Mucosa of descending colon (tissue), 3 donors: Measurements from ENCODE around the gene TMEM117. TPM values are rescaled to one million over a fixed set of nuclear protein-coding genes. Genes with fewer than 3 reads are reported as not detected.

Source experiments
- ATAC-seq: fragments of 200-7000 bp; cut with Tn5 transposase; one replicate; pipeline ENCODE4 v1.9.1; 2020; ENCODE audit warnings: mild to moderate bottlenecking, moderate library complexity
- DNase-seq, 3 donors: peaks; one replicate each; pipeline ENCODE4 v3.0.0-alpha.2; 2020
- H3K36me3 ChIP-seq: fragments of 200-600 bp; one replicate; pipeline ENCODE4 v1.8.0; 2021; ENCODE audit warnings: low read depth, mild to moderate bottlenecking
- H3K4me1 ChIP-seq: fragments of 200-600 bp; one replicate; pipeline ENCODE4 v1.8.0; 2021; ENCODE audit warnings: low read depth, mild to moderate bottlenecking
- H3K4me3 ChIP-seq: fragments of 200-600 bp; one replicate; pipeline ENCODE4 v1.8.0; 2021; ENCODE audit warnings: mild to moderate bottlenecking
- H3K9me3 ChIP-seq: fragments of 200-600 bp; one replicate; pipeline ENCODE4 v1.8.0; 2021; ENCODE audit warnings: mild to moderate bottlenecking
- intact Hi-C, 2 donors: fragments of 100-400 bp; cut with DNase I in 1 of 2; cut with micrococcal nuclease in 1 of 2; formaldehyde crosslinking; loops; one replicate each; pipeline versions ENCODE4 v1.11.0 to v1.11.1; 2022; cut with DNase I, micrococcal nuclease
- total RNA-seq, 3 donors: library from RNA; stranded (reverse); fragmentation: NEBNext Ultra II Directional in 2 of 3; extraction: Animal tissue kit (Norgen Biotek cat#: 25700) in 2 of 3; gene quantifications; one replicate each; pipeline versions ENCODE4 v1.2.1 to v1.2.4, GENCODE V29; 2021 to 2023
- TF ChIP-seq, protein P1 (sequence below): fragments of 200-600 bp; IDR thresholded peaks from one replicate; pipeline ENCODE4 v1.8.0; 2022; ENCODE audit warnings: antibody characterized with exemption, mild to moderate bottlenecking
- donor health status: DM: no; HTN: no; CAD: no; lungs with moderate emphysema.
- donor health status: DM: no; HTN: no; CAD: no.
- donor health status: DM: no; HTN: yes; CAD: no.

The TMEM117 gene
- total RNA-seq, 3 donors from 2014 or later = 10.1 to 15.2 (median 12.3) TPM

DNA sequence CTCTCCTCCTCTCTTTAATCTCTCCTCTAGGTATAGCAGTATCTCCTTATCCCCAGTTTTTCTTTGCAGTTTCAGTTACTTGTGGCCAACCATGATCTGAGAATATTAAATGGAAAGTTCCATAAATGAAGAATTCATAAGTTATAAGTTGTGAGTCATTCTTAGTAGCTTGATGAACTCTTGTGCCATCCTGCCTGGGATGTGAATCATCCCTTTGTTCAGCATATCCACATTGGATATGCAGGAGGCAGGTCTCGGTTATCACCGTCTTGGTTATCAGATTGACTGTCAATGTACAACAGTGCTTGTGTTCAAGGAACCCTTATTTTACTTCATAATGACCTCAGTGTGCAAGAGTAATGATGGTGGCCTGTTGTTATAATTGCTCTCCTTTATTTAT lies 134.0 kb downstream of the TMEM117 start:
- no peak for ATAC-seq
- TF ChIP-seq, protein P1, sequence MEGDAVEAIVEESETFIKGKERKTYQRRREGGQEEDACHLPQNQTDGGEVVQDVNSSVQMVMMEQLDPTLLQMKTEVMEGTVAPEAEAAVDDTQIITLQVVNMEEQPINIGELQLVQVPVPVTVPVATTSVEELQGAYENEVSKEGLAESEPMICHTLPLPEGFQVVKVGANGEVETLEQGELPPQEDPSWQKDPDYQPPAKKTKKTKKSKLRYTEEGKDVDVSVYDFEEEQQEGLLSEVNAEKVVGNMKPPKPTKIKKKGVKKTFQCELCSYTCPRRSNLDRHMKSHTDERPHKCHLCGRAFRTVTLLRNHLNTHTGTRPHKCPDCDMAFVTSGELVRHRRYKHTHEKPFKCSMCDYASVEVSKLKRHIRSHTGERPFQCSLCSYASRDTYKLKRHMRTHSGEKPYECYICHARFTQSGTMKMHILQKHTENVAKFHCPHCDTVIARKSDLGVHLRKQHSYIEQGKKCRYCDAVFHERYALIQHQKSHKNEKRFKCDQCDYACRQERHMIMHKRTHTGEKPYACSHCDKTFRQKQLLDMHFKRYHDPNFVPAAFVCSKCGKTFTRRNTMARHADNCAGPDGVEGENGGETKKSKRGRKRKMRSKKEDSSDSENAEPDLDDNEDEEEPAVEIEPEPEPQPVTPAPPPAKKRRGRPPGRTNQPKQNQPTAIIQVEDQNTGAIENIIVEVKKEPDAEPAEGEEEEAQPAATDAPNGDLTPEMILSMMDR = no peak
- Histone ChIP-seq H3K36me3 (no peaks in the 10 kb centered on the region), H3K4me3 (no peak overlapping the region), H3K4me1 (no peaks in the 10 kb centered on the region), H3K9me3 (no peaks in the 10 kb centered on the region)
- DNase-seq = no peak
- intact Hi-C loops = no loop called here

DNA sequence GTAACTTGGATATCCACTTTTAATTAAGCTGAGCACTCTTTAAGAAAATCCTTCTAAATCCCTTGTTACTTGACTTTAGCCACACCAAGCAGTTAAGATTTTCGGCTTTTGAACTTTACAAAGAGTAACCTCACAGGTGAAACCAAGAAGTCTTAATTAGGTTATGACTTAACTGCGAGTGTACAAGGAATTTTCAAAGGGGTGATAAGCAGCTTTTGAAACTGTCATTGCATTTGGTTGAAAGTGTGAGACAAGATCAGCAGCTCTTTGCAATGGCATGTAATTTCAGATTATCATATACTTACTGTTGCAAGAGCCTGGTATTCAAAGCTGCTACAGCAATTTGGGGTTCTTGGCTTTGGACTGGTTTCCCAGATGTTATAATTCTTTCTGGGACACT lies 137.5 kb downstream of the TMEM117 start:
- DNase-seq (no peak), ATAC-seq (no peak)
- no peak overlapping the region for H3K4me3 ChIP-seq
- intact Hi-C loops = no loop called here
- no peaks in the 10 kb centered on the region for H3K36me3 ChIP-seq
- TF ChIP-seq, protein P1 = no peak
- H3K9me3 ChIP-seq = no peaks in the 10 kb centered on the region
- no peaks in the 10 kb centered on the region for H3K4me1 ChIP-seq

DNA sequence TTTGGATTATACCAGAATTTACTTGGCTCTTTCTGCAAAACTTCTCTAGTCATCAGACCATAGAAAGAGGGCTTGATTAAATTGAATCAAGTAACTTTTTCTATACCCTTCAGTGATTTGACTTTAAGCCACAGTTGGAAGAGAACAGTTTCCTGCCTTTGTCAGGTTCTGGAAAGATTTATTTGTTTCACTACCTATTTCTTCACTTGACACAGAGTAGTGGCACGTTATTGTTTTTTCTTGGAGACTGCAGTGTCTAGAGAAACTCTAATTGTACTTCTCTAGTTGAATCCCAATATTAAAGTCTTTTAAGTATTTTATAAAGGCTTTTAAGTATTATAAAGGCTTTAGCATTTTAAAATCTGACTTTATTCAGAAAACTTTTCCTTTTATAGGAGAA lies 138.1 kb downstream of the TMEM117 start:
- Histone ChIP-seq H3K36me3 (no peaks in the 10 kb centered on the region), H3K4me3 (no peak overlapping the region), H3K4me1 (no peaks in the 10 kb centered on the region), H3K9me3 (no peaks in the 10 kb centered on the region)
- TF ChIP-seq, protein P1 = no peak
- intact Hi-C loops = no loop called here
- DNase-seq (no peak), ATAC-seq (no peak)

DNA sequence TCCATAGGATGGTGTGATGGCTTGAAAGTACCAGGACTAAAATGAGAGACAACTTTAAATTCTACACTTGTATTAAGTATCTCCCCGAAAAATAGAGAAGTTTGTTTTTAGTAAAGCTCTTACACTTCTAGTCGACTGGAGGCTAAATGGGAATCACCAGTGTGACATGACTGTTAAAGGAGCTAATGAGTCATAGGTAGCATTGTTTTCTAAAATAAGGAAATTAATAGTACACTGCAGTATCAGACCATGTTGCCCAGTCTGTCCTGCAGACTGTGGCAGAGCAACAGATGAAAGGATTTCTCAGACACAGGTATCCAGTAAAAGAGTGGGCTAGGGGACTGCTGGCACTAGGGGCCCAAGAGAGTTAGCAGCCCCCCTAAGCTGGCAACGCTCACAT lies 140.1 kb downstream of the TMEM117 start:
- H3K36me3 ChIP-seq = no peaks in the 10 kb centered on the region
- H3K4me3 ChIP-seq = no peak overlapping the region
- ATAC-seq = no peak
- TF ChIP-seq, protein P1 = no peak
- intact Hi-C loops = no loop called here
- peaks cover 10% of the 10 kb centered on the region for H3K9me3 ChIP-seq
- DNase-seq = no peak
- no peaks in the 10 kb centered on the region for H3K4me1 ChIP-seq

DNA sequence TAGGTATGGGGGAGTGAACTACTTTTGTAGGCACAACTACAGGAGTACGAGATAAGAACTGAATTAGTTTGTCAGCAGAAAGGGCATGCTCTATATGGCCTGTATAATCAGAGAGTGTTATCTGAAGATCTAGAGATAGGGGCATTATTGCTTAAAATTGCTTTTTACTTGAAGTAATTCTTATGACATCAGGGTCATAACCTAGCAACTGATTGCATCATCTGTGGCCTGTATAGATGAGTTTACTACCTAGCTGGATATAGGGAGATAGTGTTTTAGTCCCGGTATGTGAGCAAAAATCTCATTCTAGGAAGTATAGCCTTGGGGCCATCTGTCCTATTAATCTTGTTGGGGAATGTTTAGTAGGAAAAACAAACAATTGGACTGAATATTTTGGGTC lies 142.7 kb downstream of the TMEM117 start:
- ATAC-seq (no peak), DNase-seq (no peak)
- Histone ChIP-seq H3K4me1 (no peaks in the 10 kb centered on the region), H3K36me3 (no peaks in the 10 kb centered on the region), H3K4me3 (no peak overlapping the region), H3K9me3 (peaks cover 10% of the 10 kb centered on the region)
- intact Hi-C loops = no loop called here
- TF ChIP-seq, protein P1 = no peak

DNA sequence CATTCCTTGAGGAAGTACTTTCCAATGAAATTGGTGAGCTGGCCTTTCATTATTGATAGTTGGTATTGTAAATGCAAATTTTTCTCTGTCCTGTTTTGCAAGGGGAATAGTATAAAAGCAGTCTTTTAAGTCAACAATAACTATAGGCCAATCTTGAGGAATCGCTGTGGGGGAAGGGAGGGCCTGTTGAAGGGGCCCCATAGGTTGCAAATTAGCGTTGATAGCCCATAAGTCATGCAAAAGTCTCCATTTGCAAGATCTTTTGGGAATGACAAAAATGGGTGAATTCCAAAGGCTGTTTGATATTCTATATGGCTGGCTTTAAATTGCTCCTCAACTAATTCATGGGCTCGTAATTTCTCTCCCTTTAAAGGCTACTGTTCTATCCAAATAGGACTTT lies 143.6 kb downstream of the TMEM117 start:
- no peak for DNase-seq
- no peak overlapping the region for H3K4me3 ChIP-seq
- TF ChIP-seq, protein P1 = no peak
- no peaks in the 10 kb centered on the region for H3K4me1 ChIP-seq
- H3K36me3 ChIP-seq = no peaks in the 10 kb centered on the region
- intact Hi-C loops = no loop called here
- no peak for ATAC-seq
- H3K9me3 ChIP-seq = peaks cover 10% of the 10 kb centered on the region
